ENCODE data around the gene PARP1.

PARP1 gene

DNA sequence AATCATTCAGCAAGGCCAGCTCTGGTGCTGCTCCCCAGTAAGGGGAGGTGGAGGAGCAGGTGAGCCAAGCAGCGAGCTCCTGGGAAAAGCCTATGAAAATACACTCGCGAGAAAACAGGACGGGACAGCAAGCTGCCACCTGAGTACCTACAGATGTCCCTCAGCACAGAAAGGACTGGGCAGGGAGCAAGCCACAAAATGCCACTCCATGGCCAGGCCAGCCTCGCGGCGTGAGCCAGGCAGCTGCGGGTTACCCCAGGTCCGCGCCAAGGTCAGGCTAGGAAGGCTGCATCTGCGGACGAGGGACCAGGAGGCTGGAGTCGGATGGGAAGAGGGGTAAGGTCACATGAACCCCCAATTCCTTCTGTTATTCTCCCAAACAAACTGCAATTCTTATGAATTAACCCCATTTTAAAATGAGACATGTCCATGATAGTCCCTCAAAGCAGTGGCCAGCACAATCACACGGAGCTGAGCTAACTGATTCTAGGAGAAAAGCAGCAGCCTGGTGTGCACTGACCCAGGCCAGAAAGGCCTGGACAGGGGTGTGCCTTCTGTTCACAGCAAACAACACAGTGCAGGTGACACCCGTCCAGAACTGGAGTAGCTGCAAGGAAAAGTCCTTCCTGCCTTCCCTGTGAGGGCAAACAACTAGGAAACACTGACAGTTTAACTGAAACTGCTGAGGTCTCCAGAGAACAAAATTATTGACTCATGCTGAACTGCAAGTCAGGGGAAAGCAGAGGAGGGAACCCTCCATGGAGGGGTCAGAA, 26.5 kb downstream of the PARP1 start:
- DNase-seq (ENCODE audit: low read depth in 1 of 2, low spot score in 1 of 2) = no peak

GRCh38 chr1:226378071-226378470, 29.8 kb downstream of the PARP1 start:
- no peak for DNase-seq (ENCODE audit: low read depth in 1 of 2, low spot score in 1 of 2)

DNA sequence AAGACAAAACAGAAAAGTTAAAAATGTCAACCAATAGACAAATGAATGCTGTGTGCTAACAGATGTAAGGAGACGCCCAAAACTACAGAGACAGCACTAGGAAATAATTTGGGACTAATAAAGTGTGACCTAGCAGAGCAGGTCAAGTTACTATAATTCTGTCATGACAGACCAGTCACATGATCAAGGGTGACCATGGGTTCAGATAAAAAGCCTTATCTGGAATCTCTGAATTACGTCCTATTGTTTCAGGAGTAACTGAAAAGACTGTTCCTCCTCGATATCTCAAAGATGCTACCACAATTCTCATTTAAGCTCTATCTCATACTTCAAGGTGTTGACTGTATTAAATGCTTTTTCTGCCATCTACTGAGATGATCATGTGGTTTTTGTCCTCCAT, 31.6 kb downstream of the PARP1 start:
- no peak for DNase-seq (ENCODE audit: low read depth in 1 of 2, low spot score in 1 of 2)

- no peak for DNase-seq (ENCODE audit: low read depth in 1 of 2, low spot score in 1 of 2)
These were observed 34.5 kb downstream of the PARP1 start for GRCh38 chr1:226373376-226373775.

- DNase-seq (ENCODE audit: low read depth in 1 of 2, low spot score in 1 of 2) = no peak
These were observed 35.0 kb downstream of the PARP1 start for GRCh38 chr1:226372885-226373284.

DNA sequence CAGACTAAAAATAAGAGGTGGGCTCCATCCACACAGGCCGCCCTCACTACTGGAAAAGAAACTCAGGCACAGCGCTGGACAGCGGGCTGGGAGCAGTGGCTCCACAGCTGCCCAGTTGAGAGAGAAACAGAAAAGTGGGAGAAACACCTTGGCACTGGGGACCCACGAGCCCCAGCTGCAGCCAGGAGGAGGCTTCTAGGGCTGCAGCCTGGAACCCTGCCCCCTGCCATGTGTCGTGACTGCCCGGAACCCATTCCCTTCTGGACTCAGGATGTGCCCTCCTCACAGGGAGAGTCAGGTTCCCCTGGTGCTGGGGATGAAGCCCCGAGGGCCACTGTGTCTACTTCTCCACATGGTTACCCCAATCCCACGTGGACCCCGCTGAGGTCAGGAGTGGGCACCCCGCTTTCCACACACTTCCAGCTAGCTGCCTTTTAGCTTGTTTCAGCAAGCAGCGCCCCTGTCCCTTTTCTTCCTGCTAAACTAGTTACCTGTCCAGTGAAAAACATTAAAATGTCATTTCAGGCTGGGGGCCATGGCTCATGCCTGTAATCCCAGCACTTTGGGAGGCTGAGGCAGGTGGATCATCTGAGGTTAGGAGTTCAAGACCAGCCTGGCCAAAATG, 35.9 kb downstream of the PARP1 start:
- no peak for DNase-seq (ENCODE audit: low read depth in 1 of 2, low spot score in 1 of 2)

- DNase-seq (ENCODE audit: low read depth in 1 of 2, low spot score in 1 of 2) = no peak
These were observed 36.7 kb downstream of the PARP1 start for GRCh38 chr1:226371027-226371694.

DNA sequence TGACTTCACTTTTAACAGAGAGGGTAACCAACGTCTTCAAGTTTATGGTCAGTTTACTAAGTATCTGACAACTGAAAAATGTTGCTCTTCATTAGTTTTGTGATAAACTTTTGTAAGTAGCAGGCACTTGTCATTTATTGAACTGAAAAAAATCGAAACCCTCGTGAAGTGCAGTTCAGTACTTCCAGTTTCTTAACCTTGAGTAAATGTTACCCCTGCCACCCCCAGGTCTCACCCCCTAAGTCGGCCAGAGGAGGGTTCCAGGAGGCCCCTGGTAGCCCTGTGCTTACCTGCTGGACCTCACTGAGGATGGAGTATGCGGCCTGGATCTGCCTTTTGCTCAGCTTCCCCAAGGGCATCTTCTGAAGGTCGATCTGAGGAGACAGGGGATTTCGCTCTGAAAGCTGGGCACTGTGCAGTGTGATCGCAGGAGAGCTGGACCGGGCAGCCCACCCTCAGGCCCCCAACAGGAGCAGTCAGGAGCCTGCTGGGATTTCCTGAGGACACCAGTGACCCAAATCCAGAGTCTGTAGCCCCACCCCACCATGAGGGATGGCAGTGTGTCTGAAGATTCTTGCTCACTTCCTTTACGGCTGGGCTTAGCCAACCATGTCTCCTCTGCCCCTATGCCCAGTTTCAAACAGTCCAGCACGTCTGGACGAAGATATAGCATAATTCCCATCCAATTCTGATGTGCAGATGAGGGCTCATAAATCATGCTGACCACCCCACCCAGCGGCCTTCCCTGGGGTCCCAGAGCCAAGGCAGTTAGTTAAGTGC, 37.6 kb downstream of the PARP1 start:
- DNase-seq (ENCODE audit: low read depth in 1 of 2, low spot score in 1 of 2) = no peak

- DNase-seq (ENCODE audit: low read depth in 1 of 2, low spot score in 1 of 2) = no peak
These were observed 38.8 kb downstream of the PARP1 start for GRCh38 chr1:226369110-226369509.

DNA sequence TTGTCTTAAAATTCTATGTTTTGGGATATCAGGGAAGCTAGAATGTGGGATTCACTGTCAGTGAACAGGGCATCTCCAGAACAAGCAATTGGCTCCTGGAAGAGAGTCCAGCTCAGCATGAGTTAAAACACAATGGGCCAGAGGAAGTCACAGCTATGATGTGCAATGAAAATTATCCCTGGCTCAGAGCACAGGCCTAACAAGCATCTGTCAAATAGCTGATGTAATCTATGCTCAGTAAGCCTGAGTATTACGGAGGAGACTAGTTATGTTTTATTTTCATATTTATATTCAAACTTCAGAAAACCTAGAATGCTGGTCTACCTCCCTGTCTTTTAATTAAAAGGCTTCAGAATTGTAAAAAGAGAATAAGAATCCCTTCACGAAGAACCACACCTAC, 41.6 kb downstream of the PARP1 start:
- no peak for DNase-seq (ENCODE audit: low read depth in 1 of 2, low spot score in 1 of 2)

- no peak for DNase-seq (ENCODE audit: low read depth in 1 of 2, low spot score in 1 of 2)
These were observed 42.1 kb downstream of the PARP1 start for GRCh38 chr1:226365831-226366231.

- DNase-seq (ENCODE audit: low read depth in 1 of 2, low spot score in 1 of 2) = no peak
These were observed 42.9 kb downstream of the PARP1 start for GRCh38 chr1:226364901-226365565.

DNA sequence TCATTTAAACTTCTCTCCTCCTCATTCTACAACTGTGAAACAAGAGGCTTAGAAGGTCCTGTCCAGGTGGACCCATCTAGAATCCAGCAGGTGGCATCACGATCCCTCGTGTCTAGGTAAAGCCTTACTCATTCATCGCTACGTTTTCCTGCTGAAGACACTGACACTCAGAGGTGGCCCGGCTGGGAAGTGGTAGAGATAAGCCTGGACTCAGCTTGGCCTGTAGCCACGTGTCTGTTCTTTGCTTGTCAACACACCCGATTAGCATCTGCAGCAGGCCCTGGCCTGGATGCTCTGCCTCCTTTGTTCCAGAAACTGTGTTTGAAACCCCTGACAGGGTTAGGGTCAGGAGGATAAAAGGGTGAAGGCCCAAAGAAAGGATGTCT, 43.4 kb downstream of the PARP1 start:
- no peak for DNase-seq (ENCODE audit: low read depth in 1 of 2, low spot score in 1 of 2)

DNA sequence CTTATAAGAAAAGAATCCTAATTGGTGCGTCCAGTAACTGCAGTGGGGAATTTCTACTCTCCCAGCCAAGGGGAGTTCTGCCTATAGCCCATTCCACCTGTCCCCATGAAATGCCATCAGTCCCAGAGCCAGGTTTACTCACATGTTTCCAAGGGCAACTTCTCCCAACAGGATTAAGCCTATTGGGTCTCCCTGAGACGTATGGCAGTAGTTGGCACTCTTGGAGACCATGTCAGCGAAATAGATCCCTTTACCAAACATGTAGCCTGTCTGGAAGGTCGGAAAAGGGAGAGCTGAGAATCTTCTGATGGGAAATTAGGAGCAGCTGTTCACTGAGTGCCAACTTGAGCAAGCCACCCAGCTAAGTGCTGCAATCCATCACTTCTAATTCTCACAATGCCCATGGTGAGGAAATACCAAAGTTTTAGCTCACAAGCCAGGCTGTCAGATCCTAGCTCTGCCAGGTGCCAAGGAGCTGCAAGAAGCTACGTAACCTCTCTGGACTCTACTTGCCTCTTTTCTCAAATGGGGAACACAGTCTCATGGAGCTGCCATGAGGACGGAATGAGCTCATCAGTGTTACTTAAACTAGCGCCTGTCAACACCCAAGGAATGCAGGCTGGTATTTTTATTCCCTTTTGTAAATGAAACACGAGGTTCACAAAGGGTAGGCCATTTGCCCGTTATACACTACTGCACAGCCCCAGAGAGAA, 43.9 kb downstream of the PARP1 start:
- DNase-seq (ENCODE audit: low read depth in 1 of 2, low spot score in 1 of 2) = no peak

DNA sequence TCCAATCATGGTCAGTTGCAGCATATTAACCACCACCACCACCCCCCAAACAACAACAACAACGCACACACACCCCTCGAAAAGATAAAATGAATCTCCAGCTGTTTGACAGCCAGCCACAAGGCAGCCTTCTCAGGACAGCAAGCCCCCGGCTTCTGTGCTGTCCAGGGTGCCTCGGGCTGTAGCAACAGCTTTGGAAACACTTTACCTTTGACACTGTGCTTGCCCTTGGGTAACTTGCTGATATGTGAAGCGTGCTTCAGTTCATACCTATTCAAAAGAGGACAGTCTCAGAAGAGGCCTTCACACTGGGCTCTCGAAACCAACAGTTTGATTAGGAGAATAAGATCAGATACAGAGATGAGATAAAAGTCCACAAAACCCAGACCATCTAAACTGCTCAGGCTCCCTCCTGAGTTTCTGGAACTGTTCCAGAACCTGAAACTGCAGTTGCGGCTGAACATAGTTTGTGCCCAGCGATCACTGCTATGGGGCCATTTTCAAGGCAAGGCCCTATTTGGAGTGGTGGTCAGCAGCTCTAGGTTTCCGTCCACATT, 44.9 kb downstream of the PARP1 start:
- DNase-seq (ENCODE audit: low read depth in 1 of 2, low spot score in 1 of 2) = no peak

DNA sequence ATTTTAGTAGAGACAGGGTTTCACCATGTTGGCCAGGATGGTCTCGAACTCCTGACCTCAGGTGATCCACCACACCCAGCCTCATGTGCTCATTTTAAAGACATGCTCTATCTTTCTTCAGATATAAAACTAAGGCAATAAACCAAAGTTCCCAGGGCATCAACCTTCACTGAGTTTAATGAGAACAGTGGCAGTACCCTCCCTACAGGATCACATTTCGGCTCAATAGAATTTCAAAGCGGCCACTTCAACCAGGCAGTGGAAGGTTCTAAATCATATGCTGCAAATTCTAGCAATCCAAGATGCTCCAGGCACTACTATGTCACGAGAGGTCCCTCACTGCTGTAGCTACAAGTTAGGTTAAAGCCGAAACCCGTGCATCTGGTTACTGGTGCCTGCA, 45.5 kb downstream of the PARP1 start:
- no peak for DNase-seq (ENCODE audit: low read depth in 1 of 2, low spot score in 1 of 2)

- no peak for DNase-seq (ENCODE audit: low read depth in 1 of 2, low spot score in 1 of 2)
These were observed 47.7 kb downstream of the PARP1 start for GRCh38 chr1:226360106-226360746.

DNA sequence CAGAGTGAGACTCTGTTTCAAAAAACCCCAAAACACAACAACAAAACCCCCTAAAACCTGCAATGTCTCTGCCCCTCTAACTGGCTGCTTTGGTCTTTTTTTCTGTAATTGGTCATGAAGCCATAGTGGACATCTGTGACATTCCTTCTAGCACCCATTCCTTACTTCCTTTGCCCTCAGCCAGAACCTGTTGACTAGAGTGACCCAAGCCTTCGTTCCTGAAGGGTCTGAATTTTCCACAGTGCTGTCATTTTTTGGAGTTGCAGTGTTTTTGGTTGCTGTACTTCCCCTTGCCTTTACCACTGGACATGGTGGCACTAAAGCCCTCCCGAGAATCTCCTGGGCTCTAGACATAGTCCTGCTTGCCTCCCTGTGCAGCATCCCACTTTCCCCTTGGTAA, 50.5 kb downstream of the PARP1 start:
- no peak for DNase-seq (ENCODE audit: low read depth in 1 of 2, low spot score in 1 of 2)

GRCh38 chr1:226355669-226356551, 52.0 kb downstream of the PARP1 start:
- no peak for DNase-seq (ENCODE audit: low read depth in 1 of 2, low spot score in 1 of 2)

All from activated T-helper 1 cell treated with anti-CD3 and anti-CD28 coated beads, Interleukin-2, amount 50 U/mL, for 16 hours (primary cell).